Measurements from ENCODE around the gene PAPOLA.

GRCh38 chr14:96538097-96538989 is 36.2 kb downstream of the PAPOLA start:
- TF ChIP-seq CTCF (tag by site-specific recombination; IDR thresholded peaks at IDR 0.05) (no peak), SP2 (tag by site-specific recombination; IDR thresholded peaks at IDR 0.05) (no peak), ZNF792 (tag by site-specific recombination; IDR thresholded peaks at IDR 0.05) (no peak), ZNF549 (tag by site-specific recombination; IDR thresholded peaks at IDR 0.05) (no peak), ZNF175 (tag by site-specific recombination; IDR thresholded peaks at IDR 0.05) (no peak), ZNF362 (tag by site-specific recombination; IDR thresholded peaks at IDR 0.05) (no peak), ZNF768 (tag by site-specific recombination; IDR thresholded peaks at IDR 0.05) (no peak), ZNF510 (tag by site-specific recombination; IDR thresholded peaks at IDR 0.05; ENCODE audit: insufficient replicate concordance) (no peak), ATF2 (tag by site-specific recombination; IDR thresholded peaks at IDR 0.05; ENCODE audit: low read depth) (no peak), ZNF501 (tag by site-specific recombination; IDR thresholded peaks at IDR 0.05) (no peak)

All from HEK293 (cell line).